DND-41 (cell line): ENCODE results near the gene TMEM11.

ENCODE experiments used
- ATAC-seq: fragments of 200-7000 bp; cut with Tn5 transposase; 3 replicates; pipeline ENCODE4 v1.9.1; 2021; ENCODE audit warnings: low read depth; ENCODE audit not compliant: insufficient read depth
- DNase-seq: peaks from one replicate; pipeline ENCODE4 v3.0.0-alpha.2; 2020
- H2AFZ ChIP-seq: 2 replicates; pipeline ENCODE4 v1.6.0; 2012; ENCODE audit warnings: low read depth, low read length
- H3K27ac ChIP-seq: 2 replicates; pipeline ENCODE4 v1.5.1; 2012; ENCODE audit warnings: low read length, inconsistent platforms
- H3K27me3 ChIP-seq: fragments of 200-600 bp; sonication (generic); 2 replicates; pipeline ENCODE4 v1.6.0; 2012; ENCODE audit warnings: low read length, mild to moderate bottlenecking, inconsistent platforms; ENCODE audit not compliant: insufficient read depth, poor library complexity
- H3K36me3 ChIP-seq: 2 replicates; pipeline ENCODE4 v1.5.1; 2012; ENCODE audit warnings: low read length, inconsistent platforms; ENCODE audit not compliant: insufficient read depth
- H3K4me1 ChIP-seq: 2 replicates; pipeline ENCODE4 v1.5.1; 2012; ENCODE audit warnings: mild to moderate bottlenecking, low read length; ENCODE audit not compliant: insufficient read depth
- H3K4me2 ChIP-seq: 2 replicates; pipeline ENCODE4 v1.6.0; 2012; ENCODE audit warnings: mild to moderate bottlenecking, moderate library complexity, low read length, inconsistent platforms; ENCODE audit not compliant: insufficient read depth
- H3K4me3 ChIP-seq, 2 experiments: fragments of 200-600 bp in 1 of 2; shearing (Covaris generic) in 1 of 2; 2 replicates each; pipeline ENCODE4 v1.5.1; 2012 to 2016; ENCODE audit warnings: inconsistent platforms in 2 of 2, low read length in 2 of 2, mild to moderate bottlenecking in 2 of 2, low read depth in 1 of 2, moderate library complexity in 1 of 2
- H3K79me2 ChIP-seq: 2 replicates; pipeline ENCODE4 v1.6.0; 2012; ENCODE audit warnings: low read length, inconsistent platforms; ENCODE audit not compliant: insufficient read depth
- H3K9ac ChIP-seq: 2 replicates; pipeline ENCODE4 v1.6.0; 2012; ENCODE audit warnings: low read depth, mild to moderate bottlenecking, inconsistent platforms, low read length, moderate library complexity
- H3K9me3 ChIP-seq: 2 replicates; pipeline ENCODE4 v1.5.1; 2012; ENCODE audit warnings: low read length, moderate library complexity, mild to moderate bottlenecking, inconsistent platforms; ENCODE audit not compliant: insufficient read depth, severe bottlenecking
- H4K20me1 ChIP-seq: 2 replicates; pipeline ENCODE4 v1.6.0; 2012; ENCODE audit warnings: low read length; ENCODE audit not compliant: insufficient read depth
- EZH2 ChIP-seq: IDR thresholded peaks from 3 replicates; pipeline ENCODE4 v1.6.1; 2012; ENCODE audit warnings: borderline replicate concordance, low read depth, mild to moderate bottlenecking, moderate library complexity, low read length, inconsistent platforms; ENCODE audit not compliant: severe bottlenecking
- TF ChIP-seq, protein P1 (sequence below): IDR thresholded peaks from 2 replicates; pipeline ENCODE4 v1.5.1; 2012; ENCODE audit warnings: borderline replicate concordance, low read length, moderate library complexity, mild to moderate bottlenecking; ENCODE audit not compliant: poor library complexity, severe bottlenecking; ENCODE audit errors: extremely low read depth

TMEM11 gene

DNA sequence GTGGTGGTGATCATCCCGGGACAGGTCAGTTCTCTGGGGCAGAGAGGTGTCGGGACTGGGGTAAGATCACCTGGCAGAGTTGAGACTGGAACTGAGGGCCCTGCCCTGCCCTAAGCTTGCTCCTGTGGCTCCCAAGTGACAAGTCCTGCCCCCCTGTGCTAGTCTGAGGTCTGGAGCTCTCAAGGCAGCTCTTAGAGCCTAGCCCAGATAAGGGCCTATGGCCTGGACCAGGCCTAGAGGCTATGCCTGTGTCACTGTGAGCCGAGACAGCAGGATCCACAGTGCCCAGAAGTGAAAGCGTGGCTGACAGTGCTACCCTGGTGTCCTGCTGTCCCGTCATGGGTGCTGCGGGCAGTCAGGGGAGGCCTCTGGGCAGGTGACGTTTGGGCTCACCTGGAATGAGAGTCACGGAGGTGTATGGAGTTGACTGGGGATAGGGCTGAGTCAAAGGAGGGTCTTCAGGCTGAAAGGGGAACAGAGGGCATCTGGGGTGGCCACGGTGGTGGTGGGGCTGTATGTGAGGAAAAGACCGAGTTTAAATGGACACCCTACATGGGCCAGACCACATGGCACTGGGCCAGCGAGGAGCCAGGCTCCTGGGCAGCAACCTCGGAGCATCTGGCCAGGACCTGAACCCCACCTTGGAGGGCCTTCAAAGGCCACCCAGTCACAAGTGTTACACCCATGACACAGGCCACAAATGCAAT, 33.7 kb upstream of the TMEM11 start:
- Histone ChIP-seq H3K27me3 (peaks cover 18% of the 10 kb centered on the region), H3K9me3 (no peaks in the 10 kb centered on the region), H3K4me1 (peaks cover 5% of the 10 kb centered on the region), H2AFZ (no peak overlapping the region), H3K36me3 (no peaks in the 10 kb centered on the region), H3K4me2 (no peak overlapping the region), H4K20me1 (peaks cover 16% of the 10 kb centered on the region), H3K27ac (no peak overlapping the region), H3K9ac (no peak overlapping the region), H3K79me2 (no peaks in the 10 kb centered on the region), H3K4me3 (no peak overlapping the region)
- TF ChIP-seq EZH2: no peak
- TF ChIP-seq, protein P1, sequence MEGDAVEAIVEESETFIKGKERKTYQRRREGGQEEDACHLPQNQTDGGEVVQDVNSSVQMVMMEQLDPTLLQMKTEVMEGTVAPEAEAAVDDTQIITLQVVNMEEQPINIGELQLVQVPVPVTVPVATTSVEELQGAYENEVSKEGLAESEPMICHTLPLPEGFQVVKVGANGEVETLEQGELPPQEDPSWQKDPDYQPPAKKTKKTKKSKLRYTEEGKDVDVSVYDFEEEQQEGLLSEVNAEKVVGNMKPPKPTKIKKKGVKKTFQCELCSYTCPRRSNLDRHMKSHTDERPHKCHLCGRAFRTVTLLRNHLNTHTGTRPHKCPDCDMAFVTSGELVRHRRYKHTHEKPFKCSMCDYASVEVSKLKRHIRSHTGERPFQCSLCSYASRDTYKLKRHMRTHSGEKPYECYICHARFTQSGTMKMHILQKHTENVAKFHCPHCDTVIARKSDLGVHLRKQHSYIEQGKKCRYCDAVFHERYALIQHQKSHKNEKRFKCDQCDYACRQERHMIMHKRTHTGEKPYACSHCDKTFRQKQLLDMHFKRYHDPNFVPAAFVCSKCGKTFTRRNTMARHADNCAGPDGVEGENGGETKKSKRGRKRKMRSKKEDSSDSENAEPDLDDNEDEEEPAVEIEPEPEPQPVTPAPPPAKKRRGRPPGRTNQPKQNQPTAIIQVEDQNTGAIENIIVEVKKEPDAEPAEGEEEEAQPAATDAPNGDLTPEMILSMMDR: no peak
- DNase-seq (no peak), ATAC-seq (no peak)

GRCh38 chr17:21246698-21247097, 32.7 kb upstream of the TMEM11 start:
- Histone ChIP-seq H3K9ac (no peak overlapping the region), H3K4me2 (no peak overlapping the region), H3K27ac (no peak overlapping the region), H3K79me2 (no peaks in the 10 kb centered on the region), H3K4me3 (no peak overlapping the region), H2AFZ (no peak overlapping the region), H4K20me1 (peaks cover 16% of the 10 kb centered on the region), H3K9me3 (no peaks in the 10 kb centered on the region), H3K36me3 (no peaks in the 10 kb centered on the region), H3K4me1 (no peaks in the 10 kb centered on the region), H3K27me3 (peaks cover 12% of the 10 kb centered on the region)
- DNase-seq (no peak), ATAC-seq (no peak)
- no peak for TF ChIP-seq EZH2
- TF ChIP-seq, protein P1: no peak

DNA sequence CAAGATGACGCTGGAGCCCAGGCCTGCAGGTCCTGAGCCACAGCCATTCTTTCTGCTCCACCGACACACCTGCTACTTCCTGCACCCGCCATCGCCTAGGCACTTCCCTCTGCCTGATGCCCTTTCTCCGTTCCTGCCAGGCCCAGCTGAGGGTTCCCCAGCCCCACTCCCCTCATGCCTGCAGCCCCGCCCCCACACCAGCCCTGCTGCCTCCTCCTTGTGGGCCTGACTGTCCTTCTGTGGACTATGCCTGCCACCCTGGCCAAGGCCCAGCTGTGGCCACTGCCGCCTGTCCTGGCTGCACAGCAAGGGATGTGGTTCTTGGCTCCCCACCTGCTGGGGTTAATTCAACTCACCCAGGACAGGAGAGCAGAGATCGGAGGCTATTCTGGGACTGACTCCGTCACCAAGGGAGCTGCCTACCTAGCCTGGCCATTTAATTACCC, 31.7 kb upstream of the TMEM11 start:
- TF ChIP-seq, protein P1: no peak
- TF ChIP-seq EZH2: no peak
- ATAC-seq: no peak
- Histone ChIP-seq H3K36me3 (no peaks in the 10 kb centered on the region), H3K79me2 (no peaks in the 10 kb centered on the region), H3K9ac (no peak overlapping the region), H3K9me3 (no peaks in the 10 kb centered on the region), H2AFZ (no peak overlapping the region), H3K27ac (no peak overlapping the region), H3K4me3 (no peak overlapping the region), H3K4me2 (no peak overlapping the region), H3K4me1 (no peaks in the 10 kb centered on the region), H3K27me3 (peaks cover 4% of the 10 kb centered on the region), H4K20me1 (peaks cover 19% of the 10 kb centered on the region)
- DNase-seq: peak; percentile 18
